Measurements from ENCODE around the gene UGGT1.

Gene UGGT1

GRCh38 chr2:128219891-128220290 lies 128.9 kb downstream of the UGGT1 start:
- DNase-seq (ENCODE audit: low spot score) = no peak

GRCh38 chr2:128227862-128228261 lies 136.9 kb downstream of the UGGT1 start:
- DNase-seq (ENCODE audit: low spot score) = no peak

- DNase-seq (ENCODE audit: low spot score) = no peak
These were observed 137.9 kb downstream of the UGGT1 start for GRCh38 chr2:128228894-128229293.

GRCh38 chr2:128232965-128233789 lies 142.2 kb downstream of the UGGT1 start:
- DNase-seq (ENCODE audit: low spot score) = peak; percentile 92

- DNase-seq (ENCODE audit: low spot score) = no peak
These were observed 142.9 kb downstream of the UGGT1 start for GRCh38 chr2:128233790-128234395.

- DNase-seq (ENCODE audit: low spot score) = no peak
These were observed 143.6 kb downstream of the UGGT1 start for GRCh38 chr2:128234613-128235012.

GRCh38 chr2:128235581-128235980 lies 144.6 kb downstream of the UGGT1 start:
- DNase-seq (ENCODE audit: low spot score) = no peak

GRCh38 chr2:128236491-128237035 lies 145.6 kb downstream of the UGGT1 start:
- DNase-seq (ENCODE audit: low spot score) = peak; percentile 71

GRCh38 chr2:128237081-128237534 lies 146.1 kb downstream of the UGGT1 start:
- no peak for DNase-seq (ENCODE audit: low spot score)

GRCh38 chr2:128237911-128238697 lies 147.1 kb downstream of the UGGT1 start:
- no peak for DNase-seq (ENCODE audit: low spot score)

GRCh38 chr2:128241896-128242295 lies 150.9 kb downstream of the UGGT1 start:
- no peak for DNase-seq (ENCODE audit: low spot score)
